Stimulated activated CD4-positive, alpha-beta T cell treated with anti-CD3 and anti-CD28 coated beads, Interleukin-12 subunit alpha, Interleukin-12 subunit beta, amount 100 ng/mL, for 4 hours (primary cell): Measurements from ENCODE around the gene C16orf74.

ENCODE experiments used
- DNase-seq: peaks from one replicate; pipeline ENCODE4 v3.0.0-alpha.2; 2020

C16orf74 gene

DNA sequence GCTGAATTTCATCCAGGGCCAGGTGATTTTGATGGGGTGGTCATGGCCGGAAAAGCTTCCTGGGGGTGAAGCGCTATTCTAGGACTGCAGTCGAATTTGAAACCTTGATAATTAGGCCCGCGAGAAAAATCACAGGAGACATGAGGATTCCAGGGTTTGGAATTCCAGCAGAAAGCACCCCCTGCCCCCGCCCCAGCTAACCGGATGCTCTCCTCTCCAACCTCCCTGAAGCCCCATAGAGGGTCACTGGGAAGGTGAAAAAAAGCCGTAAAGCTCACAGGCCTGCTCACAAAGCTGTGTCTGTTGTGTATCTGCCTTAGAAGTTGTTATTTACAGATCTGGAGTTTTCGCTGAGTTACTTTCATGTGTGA, 61.0 kb downstream of the C16orf74 start:
- no peak for DNase-seq

DNA sequence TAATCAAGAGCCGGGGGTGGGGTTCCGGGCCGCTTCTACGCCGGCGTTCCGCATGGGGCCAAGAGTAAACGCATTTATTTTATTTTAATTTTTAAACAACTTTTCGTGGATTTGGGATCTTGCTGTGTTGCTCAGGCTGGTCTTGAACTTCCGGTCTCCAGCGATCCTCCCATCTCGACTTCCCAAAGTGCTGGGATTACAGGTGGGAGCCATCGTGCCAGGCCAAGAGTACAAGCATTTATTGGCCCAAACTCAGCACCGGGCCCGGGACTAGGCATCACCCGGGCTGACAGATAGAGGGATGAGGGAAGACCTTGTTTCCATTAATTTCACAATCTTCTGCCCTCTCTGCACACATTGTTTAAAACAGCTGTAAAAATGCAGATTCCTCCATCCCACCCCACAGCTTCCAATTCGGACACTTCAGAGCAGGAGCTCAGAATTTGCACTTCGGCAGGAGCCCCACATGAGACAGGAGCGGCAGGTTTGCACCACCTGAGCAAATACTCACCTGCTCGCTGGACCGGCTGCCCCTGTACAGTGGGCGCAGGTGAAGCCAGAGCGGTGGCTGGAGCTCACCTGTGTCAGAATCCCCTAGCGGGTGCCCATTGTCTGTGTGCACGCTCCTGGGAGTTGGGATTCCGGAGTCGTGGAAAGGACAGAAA, 61.5 kb downstream of the C16orf74 start:
- DNase-seq, result no peak

DNA sequence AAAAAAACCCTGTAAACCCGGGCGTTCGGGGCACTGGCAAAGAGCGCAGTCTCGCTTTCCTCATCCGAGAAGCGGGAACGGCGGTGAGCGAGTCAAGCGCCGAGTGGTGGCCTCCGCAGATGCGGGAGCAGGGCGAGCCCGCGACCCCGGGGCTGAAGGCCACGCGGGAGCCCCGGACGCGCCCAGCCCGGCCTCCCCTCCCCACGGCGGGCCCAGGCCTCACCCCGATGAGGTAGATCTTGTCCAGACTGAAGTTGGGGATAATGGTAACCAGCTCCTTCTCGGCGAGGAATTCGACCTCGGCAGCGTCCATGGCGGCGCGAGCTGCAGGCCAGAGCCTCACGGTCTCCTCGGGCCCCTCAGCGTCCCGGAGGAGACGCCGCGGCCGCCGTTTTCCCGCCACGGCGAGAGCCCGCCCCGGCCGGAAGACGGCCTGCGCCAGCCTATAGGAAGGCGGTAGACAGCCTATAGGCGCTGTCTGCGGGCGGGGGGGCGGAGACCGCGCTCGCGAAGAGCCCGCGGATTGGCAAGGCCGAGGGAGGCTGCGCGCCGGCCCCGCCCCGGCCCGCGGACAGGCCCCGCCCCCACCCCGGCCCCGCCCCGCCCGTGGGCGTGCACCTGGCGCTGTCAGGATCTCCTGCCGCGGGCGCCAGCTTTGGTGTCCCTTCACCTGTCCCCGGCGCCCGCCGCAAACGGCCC, 62.2 kb downstream of the C16orf74 start, which contains the start of gene GINS2:
Gene GINS2, minus strand, starts transcription at position 369 of the 699 bp plus-strand sequence. Its CDS starts 56 bp downstream, at position 313.
- peak; percentile 89 for DNase-seq

DNA sequence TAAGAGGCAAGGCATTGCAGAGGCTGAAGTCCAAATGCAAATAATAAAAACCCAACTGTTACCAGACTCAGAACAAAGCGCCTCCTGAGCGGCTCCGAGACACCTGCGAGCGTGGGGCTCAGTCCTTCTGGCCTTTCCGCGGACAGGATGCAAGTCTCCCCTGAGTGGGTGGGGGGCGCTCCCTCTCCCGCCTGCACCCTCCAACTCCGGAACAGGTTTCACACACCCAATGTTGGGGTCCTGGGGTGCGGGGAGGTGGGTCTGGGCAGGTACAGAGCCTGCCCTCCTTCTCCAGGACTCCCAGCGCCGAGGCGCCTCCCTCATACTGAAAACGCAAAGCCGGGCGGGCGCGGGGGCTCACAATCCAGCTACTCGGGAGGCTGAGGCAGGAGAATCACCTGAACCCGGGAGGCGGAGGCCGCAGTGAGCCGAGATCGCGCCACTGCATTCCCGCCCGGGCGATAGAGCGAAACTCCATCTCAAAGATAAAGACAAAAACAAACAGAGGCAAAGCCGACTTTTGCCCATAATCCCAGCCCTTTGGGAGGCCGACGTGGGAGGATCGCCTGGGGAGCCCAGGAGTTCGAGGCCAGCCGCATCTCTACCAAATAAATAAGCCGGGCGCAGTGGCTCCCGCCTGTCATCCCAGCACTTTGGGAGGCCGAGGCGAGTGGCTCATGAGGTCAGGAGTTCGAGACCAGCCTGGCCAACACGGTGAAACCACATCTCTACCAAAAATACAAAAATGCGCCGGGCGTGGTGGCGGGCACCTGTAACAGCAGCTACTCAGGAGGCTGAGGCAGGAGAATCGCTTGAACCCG, 63.0 kb downstream of the C16orf74 start:
- DNase-seq, result peak; percentile 8

DNA sequence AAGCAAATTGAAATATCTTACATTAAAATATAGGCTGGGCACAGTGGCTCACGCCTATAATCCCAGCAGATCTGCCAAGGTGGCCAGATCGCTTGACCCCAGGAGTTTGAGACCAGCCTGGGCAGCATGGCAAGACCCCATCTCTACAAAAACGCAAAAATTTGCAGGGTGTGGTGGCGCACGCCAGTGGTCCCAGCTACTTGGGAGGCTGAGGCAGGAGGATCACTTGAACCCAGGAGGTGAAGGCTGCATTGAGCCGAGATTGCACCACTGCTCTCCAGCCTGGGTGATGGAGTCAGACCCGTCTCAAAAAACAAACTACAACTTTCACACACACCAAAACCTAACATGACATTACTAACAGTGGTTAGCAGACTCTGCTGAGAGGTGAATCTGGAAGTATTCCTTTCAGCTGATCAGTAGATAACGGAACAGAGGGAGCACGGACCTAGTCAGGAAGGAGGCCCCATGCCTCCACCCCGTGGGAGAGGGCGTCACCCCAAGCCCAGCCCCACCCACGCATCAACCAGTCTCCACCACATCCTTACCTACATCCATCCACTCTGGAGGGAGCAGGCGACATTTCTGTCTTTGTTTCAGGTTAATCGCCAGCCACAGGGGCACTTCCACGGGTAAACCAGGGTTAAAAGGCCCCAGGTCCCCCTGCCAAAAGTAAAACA, 63.8 kb downstream of the C16orf74 start:
- DNase-seq, result no peak

DNA sequence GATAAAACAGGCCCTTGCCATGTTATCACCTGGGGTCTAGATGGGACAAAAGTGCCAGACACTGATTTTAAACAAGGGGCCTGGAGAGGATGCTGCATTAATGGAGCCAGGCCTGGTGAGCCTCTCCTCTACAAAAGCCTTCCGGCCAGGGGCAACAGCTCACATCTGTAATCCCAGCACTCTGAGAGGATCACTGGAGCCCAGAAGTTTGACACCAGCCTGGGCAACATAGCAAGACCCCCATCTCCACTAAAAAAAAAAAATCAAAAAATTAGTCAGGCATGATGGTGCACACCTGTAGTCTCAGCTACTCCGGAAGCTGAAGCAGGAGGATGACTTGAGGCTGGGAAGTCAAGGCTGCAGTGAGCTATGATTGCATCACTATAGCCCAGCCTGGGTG, 65.6 kb downstream of the C16orf74 start:
- no peak for DNase-seq

DNA sequence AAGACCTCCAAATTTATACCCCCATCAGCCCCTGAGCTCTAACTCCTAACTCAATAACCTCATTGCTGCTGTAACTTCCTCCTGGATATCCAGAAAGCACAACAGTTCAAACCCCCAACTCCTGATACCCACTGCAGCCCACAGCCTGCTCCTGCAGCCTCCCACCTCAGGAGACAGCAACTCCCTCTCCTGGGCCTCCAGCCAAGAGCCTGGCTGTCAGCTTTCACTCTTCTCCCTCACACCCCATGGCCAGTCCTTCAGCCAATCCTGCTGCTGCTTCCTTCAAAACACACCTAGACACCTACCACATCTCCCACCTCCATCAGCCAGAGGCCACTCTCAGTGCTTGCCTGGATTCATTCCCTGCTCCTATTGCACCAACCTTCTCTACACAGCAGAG, 67.5 kb downstream of the C16orf74 start:
- no peak for DNase-seq

DNA sequence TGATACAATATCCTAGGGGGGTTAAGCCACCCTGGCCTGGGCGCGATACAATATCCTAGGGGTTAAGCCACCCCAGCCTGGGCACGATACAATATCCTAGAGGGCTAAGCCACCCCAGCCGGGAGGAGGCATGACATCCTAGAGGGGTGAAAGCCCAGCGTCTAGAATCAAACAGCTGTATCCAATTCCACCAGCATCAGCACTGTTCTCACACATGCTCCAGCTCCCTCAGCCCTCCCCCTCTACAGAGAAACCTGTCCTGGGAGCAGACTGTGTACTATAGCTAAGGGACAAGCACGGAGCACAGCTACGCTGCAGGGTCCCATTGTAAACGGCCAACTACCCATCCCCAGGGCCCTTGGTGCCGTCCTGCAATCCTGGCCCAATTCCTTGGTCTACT, 68.4 kb downstream of the C16orf74 start:
- no peak for DNase-seq

DNA sequence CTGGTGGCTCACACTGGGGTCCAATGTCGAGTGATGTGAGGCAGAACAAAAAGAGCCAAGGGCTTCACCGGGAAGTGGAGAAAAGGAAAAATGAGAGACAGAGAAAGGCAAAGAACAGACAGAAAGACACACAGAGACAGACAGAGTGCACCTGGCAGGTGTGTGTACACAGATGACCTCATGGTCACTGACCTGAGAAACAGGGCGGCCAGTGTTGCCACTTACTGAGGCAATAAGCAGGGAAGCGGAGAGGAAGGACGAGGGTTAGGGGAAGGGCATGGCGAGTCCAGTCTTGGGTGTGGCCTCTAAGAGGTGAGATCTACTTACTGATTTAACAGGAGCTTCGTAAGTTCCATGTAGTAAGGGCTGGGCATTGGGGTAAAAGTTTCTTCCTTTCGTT, 69.6 kb downstream of the C16orf74 start:
- no peak for DNase-seq

DNA sequence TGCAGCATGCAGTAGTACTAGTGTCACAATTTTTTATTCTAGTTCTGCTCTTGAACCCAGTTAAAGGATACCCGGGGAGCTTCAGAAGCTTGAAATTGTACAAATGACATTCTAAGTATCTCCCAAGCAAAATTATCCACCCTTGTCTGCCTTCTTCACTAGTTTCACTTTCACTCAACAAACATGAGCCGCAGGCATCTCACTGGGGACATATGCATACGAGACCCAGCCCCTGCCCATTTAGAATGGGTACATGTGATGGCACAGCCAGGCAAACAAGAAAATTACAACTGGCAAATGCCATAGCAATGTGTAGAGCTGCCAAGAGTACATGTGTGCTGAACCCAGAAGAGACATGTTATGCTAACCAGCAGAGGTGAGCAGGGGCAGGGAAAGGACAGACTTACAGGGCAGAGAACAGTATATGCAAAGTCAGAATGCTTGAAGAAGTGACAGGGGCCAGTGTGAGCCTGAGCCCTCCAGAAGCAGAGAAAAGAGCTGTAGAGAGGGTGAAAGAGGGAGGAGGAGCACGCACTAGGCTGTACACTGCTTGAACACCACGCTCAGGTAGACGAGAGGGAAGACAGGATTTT, 70.4 kb downstream of the C16orf74 start:
- DNase-seq, result no peak

DNA sequence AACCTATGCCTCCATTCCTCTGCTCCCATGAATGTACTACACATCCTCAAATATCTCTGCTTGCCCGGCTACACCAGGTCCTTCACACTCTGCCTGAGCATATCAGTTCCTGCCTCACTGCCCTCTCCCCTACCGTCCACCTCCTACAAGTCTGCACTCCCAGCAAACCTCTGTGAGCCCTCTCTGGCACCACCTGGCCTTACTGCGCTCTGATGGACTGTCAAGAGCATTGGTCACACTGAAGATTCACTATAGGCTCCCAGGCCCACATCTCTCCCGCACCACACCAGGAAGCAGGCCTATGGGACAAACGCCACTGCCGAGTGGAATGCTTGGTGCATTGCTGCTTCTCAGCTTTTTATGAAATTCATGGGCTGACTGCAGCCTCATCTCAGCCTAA, 71.0 kb downstream of the C16orf74 start:
- DNase-seq, result no peak

DNA sequence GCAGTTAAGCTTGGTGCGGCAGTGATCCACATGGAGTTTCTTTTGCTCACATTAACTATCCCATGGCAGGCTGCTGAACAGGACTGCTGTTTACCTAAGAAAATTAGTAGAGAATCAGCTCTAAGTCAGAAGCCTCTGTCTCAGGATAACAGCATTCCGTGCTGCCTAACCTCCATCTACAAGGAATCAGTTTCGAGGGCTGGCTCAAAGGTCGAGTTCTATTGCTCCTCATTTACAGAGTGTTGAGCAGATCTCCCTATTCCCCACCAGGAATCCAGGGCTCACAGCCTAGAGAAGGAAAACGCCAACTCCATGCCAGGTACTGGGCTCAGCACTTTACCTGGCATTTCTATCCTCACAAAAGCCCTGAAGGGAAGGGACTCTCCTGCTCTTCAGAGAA, 72.1 kb downstream of the C16orf74 start:
- no peak for DNase-seq

DNA sequence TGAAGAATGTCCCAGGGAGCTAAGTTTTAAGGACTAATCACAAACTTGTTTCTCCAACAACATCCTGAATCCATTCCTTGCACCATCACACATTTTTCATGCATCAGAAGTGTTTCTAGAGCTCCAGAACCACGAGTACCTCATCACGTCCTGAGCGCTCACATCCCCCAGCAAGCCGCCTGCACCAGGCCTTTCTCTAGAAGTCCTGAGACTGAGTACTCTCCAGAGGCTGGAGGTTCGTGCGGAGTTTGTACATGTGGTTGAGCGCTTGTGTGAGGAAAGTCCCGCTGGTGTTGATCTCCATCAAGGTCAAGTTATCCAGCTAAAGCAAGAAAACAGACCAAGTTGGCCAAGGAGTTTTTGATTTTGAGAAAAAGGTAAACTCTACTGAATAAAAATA, 72.9 kb downstream of the C16orf74 start:
- no peak for DNase-seq

DNA sequence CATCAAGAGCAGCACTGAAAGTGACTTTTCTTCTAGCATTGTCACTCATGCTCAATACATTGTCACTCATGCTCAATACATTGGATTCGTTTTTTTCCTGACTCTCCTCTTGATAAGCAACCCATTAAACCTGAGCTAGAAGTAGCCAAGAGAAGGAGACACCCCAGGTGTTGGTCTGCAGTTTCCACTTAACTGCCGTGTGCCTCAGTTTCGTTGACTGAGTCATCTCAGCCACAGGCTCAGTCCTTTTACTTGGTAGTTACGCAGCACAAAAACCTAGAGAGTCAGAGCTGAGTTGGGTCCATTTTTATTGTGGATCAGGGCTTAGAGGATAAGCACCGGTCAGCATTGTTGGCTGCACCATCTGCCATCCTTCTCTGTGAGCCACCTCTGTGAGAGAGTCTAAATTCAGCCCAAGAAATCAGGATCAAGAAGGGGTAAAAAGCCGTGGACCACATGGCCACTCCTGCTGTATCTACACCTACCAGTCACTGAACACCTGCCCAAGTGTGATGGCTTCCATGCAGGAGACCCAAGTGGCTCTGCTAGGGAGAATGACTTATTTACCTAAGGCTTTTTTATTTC, 73.4 kb downstream of the C16orf74 start:
- no peak for DNase-seq

DNA sequence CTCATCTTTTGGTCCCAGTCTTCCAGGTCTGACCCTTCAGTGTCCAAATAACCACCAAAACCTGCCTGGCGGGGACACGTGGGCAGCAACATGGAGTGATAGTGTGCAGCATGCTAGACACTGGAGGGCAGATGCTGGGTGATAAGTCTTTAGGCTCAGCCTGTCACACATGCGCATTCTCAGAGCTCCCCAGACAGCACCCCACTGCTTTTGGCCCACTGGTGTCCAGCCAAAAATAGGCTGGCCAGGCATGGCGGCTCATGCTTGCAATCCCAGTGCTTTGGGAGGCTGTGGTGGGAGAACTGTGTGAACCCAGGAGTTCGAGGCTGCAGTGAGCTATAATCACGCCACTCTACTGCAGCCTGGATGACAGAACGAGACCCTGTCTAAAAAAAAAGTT, 74.4 kb downstream of the C16orf74 start:
- DNase-seq, result no peak

DNA sequence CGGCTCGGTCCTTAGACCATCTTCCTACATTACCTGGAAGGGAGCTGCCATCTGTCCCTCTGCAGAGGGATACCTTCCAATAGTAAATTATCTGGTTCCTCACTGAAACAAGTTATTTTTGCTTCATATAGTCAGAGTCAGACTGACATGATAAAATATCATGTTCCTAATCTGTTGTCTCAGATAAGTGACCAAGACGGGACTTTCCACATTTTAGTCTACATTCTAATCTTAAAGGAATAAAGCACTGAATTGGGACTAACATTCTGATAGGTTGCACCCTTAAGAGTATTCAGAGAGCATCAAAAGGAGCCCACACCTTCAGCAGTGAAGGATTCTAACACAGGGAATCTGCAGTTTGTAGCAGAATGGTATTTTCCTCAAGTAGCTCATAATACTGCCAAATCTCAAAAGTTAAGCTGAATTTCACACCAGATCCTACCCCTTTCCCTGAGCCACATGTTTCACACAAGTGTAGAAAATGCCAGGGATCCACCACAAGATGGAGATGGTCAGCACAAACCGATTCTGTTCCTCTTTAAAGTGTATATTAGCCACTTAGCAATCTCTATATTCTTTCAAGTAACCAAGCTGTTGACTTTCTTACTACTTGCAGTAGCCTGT, 75.5 kb downstream of the C16orf74 start:
- no peak for DNase-seq

DNA sequence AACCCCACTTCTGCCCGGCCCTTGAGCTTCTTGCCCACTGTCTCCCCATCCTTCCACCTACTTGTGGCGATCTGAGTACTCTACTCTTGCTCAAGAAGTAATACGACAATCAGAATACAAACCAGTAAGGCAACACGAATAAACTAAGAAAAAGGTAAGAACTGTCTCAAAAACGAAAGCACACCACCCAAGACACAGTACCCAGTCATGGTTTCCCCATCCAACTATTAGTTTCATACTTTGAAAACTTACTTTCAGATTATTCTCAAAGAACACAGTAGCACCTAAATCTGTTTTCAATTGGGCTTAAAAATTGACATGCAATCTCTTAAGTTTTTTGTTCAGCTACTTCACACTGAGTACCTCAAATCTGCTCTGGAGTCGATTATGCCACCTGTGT, 76.1 kb downstream of the C16orf74 start:
- DNase-seq, result no peak

DNA sequence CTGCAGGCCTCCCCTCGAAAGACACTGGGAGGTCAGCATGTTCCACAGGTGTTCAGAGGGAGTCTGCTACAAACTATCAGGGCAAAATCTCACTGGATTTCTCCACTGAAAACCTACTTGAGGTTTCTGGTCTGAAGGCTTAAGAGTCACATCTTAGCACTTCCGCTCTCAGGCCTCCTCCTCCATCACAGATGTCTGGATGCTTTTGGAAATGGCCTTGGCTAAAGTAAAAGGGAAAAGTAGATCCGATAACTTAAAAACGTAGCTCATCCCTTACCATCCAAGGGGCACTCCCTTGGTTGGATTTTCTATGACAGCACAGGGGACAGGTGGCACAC, 76.5 kb downstream of the C16orf74 start:
- no peak for DNase-seq

DNA sequence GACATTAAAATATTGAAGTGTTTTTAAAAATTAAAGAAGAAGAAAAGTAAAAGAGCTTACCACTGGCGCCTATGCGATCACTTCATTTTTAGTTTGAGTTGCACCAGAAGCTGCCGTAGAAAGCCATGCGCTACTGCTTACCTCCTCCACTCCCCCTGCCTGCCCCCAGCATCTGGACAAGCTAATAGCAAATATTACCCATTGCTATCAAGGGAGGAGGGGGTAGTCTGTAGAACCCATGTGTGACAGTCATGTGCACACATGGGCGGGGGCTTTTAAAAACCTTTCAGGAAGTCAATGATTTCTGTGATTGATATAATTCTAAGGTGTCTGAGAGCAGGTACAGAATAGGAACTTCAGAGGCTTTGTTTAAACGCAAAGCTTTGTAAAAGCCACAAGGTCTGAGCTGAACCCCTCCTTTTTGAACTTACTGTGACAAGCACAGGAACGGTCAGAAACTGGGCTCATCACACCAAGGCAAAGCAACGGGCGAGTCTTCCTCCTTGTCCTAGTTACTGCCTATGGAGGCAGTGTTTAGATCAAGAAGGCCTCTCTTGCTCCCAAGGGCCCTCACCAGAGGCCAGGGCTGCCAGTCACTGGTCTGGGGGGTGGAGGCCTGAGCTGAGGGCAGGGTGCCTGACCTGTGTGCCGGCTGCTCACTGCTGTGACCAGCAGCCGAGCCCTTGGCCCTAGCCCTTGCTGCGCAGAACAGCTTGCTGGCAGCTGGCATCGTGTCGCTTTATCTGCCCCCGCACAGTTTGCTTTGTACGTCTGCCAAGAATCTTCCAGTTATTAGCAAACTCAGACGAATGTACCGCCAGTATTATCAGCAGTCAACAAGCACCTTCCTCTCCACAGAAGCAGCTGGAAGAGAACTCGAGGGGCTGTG, 77.1 kb downstream of the C16orf74 start:
- no peak for DNase-seq

DNA sequence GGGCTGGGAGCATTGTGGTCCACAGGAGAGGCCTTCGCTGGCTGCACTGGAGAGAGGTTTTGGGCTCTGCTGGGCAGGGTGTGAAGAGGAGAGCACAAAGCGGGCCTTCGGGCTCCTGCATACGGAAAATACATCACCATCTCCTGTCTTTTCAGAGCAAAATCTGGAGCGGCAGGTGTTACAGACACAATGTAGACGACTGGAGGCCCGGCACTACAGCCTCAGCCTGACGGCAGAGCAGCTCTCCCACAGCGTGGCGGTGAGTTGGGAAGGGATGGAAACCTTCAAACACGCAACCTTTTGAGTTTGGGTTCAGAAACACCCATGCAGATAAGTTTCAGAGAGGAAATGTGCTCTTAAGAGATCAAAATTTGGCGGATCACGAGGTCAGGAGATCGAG, 80.1 kb downstream of the C16orf74 start:
- no peak for DNase-seq
